GM18861 (cell line): ENCODE measurements around the gene BTG3.

ENCODE experiments used
- ATAC-seq: cut with Tn5 transposase; IDR thresholded peaks from one replicate; pipeline ENCODE4 v1.9.1; 2021; ENCODE audit not compliant: unreplicated experiment

BTG3 gene

DNA sequence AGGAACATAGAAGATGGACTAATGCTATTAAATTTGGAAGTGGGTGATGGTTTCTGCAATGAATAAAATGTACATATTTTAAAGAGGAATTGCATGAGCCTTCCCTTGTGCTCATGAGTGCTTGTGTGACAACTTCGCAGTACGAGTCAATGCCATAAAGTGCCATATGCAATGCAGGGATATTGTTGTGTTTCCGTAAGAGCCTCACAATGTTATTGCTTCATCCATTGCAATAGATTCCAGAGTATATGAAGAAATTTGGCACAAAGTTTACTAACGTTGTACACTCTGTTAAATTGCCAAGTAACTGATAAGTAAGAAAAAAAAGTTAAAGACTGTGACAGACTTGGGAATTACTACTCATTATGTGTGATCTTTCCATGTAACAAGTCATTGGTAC, 22.3 kb downstream of the BTG3 start:
- ATAC-seq, result no peak

DNA sequence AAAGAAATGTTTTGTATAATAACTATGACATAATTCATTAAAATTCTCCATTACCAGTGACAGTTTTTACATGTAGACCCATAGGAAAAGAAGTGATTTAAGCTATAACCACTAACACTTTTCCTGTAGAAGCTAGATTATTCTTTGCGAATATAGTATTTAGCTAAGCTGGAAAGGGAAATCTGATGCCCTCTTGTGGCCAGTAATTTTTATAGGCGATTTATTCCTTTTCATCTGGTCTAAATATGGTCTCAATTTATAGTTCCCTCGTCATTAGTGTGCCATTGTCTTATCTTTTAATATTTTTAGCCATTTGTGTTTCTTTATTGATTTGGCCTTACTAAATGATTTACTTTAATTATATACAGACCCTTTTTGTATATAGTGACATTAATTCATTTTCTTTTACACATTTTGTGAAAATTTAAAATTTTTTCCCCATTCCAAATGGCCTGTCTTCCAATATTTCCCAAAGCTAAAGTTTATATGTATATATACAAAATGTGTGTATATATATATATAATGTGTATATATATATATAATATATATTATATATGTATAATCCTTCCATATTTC, 26.7 kb downstream of the BTG3 start:
- ATAC-seq, result no peak

- ATAC-seq, result no peak
These were observed 28.8 kb downstream of the BTG3 start for GRCh38 chr21:17583898-17584297.

DNA sequence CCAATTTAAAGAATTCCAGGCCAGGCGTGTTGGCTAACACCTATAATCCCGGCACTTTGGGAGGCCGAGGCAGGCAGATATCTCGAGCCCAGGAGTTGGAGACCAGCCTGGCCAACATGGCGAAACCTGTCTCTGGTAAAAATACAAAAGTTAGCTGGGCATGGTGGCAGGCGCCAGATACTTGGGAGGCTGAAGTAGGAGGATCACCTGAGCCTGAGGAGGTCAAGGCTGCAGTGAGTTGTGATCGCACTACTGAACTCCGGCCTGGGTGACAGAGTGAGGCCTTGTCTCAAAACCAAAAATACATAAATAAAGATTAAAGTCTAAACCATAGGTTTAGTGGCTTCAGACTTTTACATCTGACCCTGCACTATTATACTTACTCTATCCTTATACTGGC, 32.4 kb downstream of the BTG3 start:
- no peak for ATAC-seq

DNA sequence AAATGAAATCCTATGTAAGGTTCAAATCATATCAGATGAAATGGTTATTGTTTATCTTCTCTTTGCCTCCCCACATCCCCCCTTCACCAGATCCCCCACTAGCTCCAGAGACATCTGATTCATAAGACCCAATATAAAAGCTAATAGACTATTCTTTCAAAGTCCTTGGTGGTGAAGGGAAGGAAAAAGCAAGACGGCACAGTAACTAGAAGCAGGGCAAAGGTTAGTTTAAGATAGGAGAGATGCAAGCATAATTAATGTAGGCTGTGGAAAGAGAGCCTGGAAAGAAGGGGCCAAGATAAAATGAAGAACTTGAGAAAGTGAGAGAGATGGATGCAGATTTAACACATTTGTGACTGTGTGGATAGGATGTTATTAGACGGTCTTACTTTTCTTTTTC, 33.8 kb downstream of the BTG3 start:
- no peak for ATAC-seq

DNA sequence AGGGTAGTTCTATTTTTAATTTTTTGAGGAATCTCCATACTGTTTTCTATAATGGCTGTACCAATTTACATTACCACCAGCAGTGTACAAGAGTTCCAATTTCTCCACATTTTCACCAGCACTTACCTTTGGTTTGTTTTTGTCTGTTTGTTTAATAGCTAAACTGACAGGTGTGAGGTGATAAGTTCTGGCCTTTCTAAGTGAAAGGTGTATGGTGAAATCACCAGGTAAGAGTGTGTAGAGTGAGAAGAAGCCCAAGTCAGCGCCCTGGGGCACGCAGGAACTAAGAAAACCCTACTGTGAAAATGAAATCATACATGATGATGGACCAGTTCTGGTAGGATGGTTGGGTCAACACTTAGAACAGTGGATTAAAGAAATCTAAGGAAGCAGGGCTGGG, 34.5 kb downstream of the BTG3 start:
- ATAC-seq, result no peak

- no peak for ATAC-seq
These were observed 35.0 kb downstream of the BTG3 start for GRCh38 chr21:17577701-17578100.

GRCh38 chr21:17576080-17576835, 36.4 kb downstream of the BTG3 start:
- no peak for ATAC-seq

GRCh38 chr21:17575076-17575475, 37.6 kb downstream of the BTG3 start:
- no peak for ATAC-seq

DNA sequence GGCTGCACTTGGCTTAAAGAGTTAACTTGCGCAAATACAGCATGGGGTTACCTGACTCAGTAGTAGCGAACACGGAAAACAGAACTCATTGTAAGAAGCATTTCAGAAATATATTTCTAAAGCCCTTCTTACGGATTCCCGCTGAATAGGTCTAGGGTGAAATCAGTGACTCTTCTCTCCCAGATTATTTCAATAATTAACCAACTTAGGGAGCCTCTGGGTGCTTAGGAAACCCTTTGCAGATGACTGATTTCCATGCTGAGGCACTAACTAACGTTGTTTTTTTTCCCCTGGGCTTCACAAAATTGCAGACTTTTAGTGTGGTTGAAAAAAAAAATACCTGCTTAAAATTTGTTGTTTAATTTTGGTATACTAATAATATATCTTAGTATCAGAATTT, 40.3 kb downstream of the BTG3 start:
- ATAC-seq, result no peak

DNA sequence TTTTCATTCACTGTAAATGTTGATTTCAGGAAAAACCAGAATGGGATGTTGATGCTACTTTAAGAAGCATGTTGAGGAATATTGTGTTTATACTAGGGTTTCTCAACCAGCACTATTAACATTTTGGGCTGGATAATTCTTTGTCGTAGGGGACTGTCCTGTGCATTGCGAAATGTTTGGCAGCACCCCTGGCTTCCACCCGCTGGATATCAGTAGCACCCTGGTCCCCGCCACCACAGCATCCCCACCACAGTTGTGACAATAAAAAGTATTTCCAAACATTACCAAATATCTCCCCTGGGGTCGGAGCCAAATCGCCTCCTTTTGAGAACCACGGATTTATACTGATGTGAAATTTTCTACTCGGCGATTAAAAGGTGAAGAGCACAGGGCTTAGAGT, 41.9 kb downstream of the BTG3 start:
- no peak for ATAC-seq

DNA sequence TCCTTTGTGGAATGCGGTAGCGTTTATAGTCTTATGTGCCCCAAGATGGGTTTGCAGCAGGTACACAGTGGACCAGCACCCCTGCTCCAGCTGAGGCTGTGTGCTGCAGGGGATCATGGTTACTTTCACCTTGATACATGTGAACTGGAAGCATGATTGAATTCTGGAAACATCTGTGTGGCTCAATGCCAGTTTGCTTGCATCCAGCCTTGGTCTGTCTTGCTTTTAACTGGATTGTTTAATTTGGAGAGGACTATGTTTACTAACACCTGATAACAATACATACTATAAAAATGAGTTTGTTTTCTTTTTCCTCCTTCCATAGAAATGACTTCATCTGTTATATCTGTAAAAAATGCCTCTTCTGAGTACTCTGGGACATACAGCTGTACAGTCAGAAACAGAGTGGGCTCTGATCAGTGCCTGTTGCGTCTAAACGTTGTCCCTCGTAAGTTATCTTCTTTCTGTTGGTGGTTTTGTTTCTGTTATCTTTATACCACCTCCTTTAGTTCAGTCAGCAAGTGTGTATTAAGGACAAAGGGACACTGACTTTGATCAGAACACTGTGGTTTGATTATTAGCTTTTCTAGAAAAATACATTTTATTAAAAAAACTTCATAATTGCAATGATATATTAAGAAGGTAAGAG, 52.2 kb downstream of the BTG3 start:
- ATAC-seq, result no peak

- no peak for ATAC-seq
These were observed 57.8 kb downstream of the BTG3 start for GRCh38 chr21:17554679-17555465.

- ATAC-seq, result no peak
These were observed 58.6 kb downstream of the BTG3 start for GRCh38 chr21:17554120-17554519.

DNA sequence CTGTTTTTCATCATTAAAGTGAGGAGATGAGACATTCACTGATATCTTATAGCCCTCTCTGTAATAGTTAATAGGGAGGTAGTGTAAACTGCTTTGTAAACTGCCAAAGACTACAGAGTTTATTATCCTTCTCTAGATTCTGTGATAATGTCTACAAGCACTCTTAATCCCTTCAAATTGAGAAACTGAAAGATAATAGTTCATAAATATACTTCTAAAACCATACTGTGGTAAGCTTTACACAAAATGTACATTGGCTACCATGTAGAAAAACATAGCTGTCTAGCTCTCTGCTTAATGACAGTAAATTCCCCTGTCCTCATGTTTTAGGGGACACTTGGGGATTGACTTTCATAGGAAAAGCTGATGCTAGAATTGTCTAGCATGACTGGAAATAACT, 60.3 kb downstream of the BTG3 start:
- no peak for ATAC-seq

DNA sequence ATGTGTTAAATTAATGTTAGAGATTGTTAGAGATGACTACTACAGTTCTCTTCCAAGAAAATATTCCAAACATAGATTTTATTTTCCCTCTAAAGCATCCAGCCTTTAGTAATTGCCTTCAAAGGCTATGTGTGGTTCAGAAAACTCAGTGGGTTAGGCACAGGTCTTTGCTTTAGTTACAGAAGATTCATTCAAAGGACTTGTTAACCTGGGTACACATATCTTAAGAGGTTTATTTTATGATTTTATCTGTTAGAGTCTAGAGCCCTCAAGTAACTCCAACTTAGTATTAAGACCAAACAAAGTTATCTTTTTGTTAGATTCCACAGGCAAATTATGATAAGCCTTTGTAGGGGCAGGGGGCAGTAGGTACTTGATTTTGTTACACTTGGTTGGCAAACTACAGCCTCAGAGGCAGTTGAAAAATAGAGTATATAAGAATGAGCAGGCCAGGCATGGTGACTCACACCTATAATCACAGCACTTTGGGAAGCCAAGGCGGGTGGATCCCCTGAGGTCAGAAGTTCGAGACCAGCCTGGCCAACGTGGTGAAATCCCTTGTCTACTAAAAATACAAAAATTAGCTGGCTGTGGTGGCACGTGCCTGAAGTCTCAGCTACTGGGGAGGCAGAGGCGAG, 61.9 kb downstream of the BTG3 start:
- ATAC-seq, result no peak

- no peak for ATAC-seq
These were observed 64.4 kb downstream of the BTG3 start for GRCh38 chr21:17548262-17548661.

DNA sequence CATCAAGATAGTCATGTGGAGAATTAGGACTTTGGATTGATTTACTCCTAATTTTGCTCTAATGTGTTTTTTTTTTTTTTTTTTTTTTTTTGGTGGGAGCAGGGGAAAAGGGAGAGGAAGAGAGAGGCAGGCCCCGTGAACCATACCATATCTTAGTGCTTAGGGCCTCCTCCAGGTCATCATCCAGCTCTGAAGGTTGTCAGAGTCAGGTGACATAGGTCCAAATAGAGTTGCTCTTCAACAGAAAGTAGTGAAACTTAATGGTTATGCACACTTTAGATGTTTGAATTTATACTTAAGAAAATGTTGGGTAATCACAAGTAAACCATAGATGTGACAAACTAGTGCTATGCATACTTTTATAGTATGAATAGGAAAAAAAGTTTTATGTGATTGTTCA, 67.7 kb downstream of the BTG3 start:
- no peak for ATAC-seq
